ENCODE data around the gene RAB24. TPM values are rescaled to one million over a fixed set of nuclear protein-coding genes. Genes with fewer than 3 reads are reported as not detected.
A peak's percentile ranks its signal among the peaks of the same experiment; 100 is the strongest.
"Not testable (repeated sequence)": the region's sequence is repeated elsewhere in the genome, so short reads cannot be mapped to it uniquely, and the experiment has no call there.

The RAB24 gene
- total RNA-seq, 2 donors from 2014 or later = 17.4 to 18.6 TPM

DNA sequence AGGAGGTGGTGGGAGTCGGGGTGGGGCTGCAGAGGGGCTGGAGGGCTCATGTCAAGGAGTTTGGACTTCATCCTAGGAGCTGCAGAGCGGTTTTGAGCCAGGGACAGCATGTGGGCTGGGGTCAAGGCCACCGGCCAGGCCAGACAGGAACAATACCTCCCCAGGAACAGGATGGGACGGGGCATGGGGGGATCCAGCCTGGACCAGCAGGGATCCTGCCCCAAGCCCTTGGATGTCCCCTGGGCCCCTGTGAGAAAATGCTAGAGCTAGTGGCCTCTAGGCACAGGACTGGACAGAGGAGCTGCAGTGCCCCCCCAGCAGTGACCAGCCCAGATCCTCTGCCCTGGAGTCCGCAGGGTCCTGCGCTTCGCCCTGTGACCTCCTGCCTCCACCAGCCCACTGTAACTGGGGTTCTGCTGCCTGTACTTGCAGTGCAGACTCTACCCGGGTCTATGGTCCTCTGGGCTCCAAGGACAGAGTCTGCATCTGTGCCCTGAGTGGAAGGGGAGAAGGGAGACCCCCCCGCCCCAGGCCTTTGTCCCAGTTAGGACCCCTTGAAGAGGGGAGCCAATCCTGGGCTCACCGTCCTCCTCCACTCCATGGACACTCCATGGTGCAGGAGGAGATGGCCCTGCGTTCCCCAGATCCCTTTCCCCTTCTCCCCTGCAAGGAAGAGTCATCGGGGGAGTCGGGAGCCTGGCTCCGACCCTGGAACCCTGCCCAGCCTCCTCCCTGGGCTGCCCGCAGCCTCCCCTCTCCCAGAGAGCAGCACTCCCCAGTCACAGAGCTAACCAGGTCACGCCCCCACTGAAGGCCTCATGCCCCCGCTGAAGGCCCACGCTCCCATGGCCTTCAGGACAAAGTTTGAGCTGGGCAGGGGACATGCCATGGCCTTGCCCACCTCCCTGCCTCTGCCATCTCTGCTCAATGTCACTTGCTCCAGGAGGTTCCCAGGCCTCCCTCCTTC, 11.1 kb upstream of the RAB24 start:
- intact Hi-C loops (cut with DNase I) = loop anchor here in 1 of 2 donors (10.0 kb wide), 1 partner anchor 70 kb away; the partner anchor contains the start of gene SLC34A1
- DNase-seq (ENCODE audit: low spot score) = peak; percentile 72

DNA sequence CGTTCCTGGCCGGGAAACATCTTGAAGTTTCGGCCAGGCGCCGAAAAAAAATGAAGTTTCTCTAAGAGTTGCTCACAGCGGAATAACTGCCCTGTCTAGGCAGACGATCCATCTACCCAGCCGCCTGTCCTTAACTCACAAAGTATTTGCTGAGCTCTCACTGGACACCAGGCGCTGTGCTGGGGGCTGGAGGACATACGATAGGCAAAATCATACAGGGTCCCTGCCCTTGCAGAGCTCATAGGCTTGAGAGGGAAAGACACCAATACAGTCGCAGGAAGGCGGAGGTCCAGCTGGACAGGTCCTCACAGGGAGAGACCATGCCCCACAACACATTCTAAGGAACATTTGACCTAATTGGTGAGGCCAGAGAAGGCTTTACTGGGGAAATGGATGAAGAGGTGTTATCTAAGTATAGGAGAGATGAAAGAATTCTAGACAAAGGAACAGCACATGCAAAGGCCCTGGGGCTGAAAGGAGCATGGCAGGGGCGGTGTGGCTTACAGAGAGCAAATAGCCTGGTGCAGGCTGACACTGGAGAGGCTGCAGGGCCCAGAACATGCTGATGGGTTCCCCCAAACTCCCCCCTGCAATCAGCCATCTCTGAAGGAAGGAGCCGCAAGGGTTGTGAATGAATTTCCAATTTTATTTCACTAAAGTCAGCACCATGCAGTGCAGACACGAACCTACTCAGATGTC, 10.2 kb upstream of the RAB24 start:
- intact Hi-C loops (cut with DNase I) = loop anchor here in 1 of 2 donors (10.0 kb wide), 1 partner anchor 71 kb away; the partner anchor contains the start of gene SLC34A1
- peak; percentile 38 for DNase-seq (ENCODE audit: low spot score)

DNA sequence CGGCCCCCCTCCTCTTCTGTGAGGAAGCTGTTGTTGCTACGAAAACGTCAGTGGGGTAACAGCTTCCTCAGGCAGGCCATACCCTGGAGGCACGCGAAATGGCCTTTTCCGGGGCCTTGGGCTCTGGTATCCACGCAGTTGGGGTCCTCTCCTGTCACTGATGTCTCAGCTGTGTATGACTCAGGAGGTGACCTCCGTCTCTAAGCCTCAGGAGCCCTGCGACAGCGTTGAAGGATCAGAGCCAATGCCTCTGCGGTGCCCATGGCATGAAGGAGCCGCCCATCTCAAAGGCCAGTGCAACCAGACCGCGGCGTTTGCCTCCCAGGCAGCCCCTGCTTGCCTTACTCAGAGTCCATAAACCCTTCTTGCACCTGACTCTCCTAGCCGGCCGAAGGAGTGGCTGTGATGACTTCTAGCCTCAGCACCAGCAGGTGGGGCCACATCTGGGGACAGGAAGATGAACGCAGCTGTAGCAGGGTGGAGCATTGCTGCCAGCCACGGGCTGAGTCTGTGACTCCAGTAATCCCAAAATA, 9.2 kb upstream of the RAB24 start:
- peak; percentile 81 for DNase-seq (ENCODE audit: low spot score)

DNA sequence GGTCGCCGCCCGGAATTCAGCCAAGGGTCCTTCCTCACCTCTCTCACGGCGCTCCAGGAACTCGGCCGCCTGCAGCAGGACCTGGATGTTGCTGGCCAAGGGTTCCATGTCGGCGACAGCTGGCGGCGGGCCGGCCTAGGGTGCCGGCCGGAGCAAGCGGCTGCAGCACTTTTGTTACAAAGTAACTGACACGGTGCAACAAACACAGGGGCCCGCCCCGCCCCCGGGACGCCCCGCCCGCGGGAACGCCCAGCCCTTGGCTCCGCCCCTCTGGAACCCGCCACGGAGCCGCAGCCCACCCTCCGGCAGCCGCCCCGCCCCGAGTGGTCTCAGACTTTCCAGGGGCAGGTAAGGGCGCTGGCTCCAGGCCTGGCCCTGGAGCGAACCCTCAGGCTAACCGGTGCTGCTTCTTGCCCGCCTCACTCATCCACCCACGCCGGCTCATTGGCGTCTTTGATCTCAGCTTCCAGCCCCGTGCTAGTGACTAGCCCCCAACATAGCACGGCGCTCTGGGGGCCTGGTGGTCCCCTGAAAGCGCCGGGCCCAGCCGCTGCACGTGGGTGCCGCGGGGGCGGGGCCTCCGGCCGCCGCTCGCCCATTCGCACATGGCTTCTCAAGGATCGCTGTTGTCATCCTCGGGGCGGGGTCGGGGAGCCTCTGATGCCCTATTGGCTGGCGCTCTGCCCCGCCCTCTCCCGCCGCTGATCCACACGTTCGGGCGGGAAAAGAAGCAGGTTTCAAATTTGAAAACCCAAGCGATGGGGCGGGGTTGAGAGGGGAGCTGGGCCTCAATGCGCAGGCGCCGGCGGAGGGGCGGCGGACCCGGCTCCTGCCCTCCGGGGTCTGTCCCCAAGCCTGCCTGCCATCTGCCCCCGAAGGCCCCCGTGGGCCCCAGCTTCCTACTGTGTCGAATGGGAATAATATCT, 8.5 kb upstream of the RAB24 start, which contains the start of gene MXD3:
Gene MXD3, minus strand, starts transcription at position 176 of the 926 bp plus-strand sequence. Its CDS starts 68 bp downstream, at position 108.
- intact Hi-C loops (cut with DNase I) = loop anchor here in 1 of 2 donors (10.0 kb wide), 1 partner anchor 73 kb away; the partner anchor contains the start of gene SLC34A1
- peak; percentile 99 for DNase-seq (ENCODE audit: low spot score)

More for the DNA sequence above, 9.2 kb upstream of the RAB24 start:
- intact Hi-C loops (cut with DNase I) = loop anchor here in 1 of 2 donors (10.0 kb wide), 1 partner anchor 72 kb away; the partner anchor contains the start of gene SLC34A1

DNA sequence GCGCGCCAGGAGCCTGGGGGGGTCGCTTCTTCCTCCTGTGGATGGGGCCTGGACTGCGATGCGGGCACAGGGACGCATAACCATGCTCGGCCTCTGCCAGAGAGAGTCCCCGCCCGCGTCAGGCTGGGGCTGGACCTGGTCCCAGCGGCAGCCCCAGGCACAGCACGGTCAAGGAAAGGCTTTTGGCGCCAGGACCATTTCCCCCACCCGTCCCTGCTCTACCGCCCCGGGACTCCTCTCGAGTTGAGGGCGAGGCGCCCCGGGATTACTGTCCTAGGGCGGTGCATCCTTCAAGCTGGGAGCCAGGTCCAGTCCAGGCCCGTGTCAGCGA, 7.8 kb upstream of the RAB24 start:
- intact Hi-C loops (cut with DNase I) = loop anchor here in 1 of 2 donors (10.0 kb wide), 1 partner anchor 73 kb away; the partner anchor contains the start of gene SLC34A1
- no peak for DNase-seq (ENCODE audit: low spot score)

DNA sequence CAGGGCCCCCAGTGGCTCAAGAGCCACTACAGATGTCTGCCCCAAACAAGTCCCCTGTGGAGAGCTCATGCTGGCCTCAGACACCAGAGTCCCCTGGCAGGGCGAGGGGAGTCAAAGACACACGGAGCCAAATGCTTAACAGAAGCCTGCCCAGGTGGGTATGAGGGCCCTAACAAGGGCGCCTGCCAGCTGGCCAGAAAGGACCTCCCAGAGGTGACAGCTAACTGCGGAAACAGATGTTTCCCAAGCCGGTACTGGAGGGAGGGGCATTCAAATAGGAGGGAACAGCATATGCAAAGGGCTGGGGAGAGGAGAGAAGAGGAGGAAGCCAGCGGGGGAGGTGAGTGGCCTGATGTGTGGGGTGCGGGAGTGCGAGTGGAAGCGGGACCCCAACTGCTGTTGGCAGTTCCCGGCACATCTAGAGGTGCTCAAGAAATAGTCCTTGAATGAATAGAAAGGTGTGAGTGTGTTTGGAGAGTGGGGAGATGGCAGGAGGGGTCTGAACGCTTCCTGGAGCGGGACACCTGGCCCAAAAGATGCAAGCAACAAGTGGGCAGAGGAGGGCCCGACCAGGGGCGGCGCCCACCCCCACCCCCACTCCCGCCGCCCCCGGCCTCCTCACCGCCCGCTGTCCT, 7.4 kb upstream of the RAB24 start:
- DNase-seq (ENCODE audit: low spot score) = peak; percentile 77
- intact Hi-C loops (cut with DNase I) = loop anchor here in 1 of 2 donors (10.0 kb wide), 1 partner anchor 74 kb away; the partner anchor contains the start of gene SLC34A1

DNA sequence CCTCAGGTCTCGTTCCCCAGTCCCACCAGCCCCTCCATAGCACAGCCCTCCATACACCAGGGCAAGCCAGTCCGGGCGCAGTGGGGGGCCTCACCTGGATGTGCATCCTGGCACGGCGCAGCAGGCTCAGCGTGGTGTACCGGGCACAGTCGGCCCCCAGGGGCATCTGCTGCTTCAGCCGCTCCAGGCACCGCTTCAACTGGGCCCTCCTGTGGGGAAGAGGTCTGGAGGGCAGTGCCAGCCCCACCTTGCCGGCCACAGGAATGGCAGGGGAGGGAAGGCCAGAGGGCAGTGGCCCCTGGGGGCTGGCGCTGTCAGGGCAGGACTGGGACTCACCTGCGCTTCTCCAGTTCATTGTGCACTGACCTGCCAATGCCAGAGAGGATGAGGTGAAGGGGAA, 6.8 kb upstream of the RAB24 start:
- peak; percentile 82 for DNase-seq (ENCODE audit: low spot score)
- intact Hi-C loops (cut with DNase I) = loop anchor here in 1 of 2 donors (10.0 kb wide), 1 partner anchor 74 kb away; the partner anchor contains the start of gene SLC34A1

DNA sequence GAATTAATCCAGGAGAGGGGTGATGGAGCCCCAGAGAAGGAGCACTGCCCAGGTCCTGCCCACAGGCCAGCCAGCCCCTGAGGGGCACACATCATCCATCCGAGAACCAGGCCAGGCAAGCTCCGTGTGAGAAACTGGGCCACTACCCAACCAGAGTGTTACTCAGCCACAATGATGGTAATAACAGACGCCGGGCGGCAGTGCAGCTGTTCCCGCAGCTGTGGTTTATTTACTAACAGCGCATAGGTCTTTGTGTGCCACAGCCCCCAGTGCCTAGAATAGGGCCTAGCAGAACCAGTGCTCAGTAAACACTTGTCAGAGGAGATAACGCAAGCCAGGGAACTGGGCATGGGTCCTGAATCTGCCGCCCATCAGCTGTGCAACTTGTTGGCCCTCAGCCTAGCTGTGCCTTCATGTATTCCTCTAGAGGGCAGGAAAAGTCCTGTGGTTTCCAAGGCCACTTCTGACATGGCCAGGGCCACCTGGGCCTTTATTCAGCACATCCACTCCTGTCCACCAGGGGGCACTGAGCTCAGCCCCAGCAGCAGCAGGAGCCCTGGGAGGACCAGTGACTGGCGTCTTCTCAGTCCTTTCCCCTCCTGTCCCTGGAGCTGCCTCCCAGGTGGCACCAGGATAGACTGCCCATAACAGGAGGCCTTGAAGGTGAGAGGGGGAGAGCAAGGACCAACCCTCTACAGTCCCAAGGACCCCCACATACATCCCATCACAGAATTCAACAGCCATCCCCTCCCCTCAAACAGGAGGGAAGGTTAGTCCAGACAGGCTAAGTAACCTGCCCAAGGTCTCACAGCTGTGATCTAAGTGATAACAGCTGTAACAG, 6.1 kb upstream of the RAB24 start:
- intact Hi-C loops (cut with DNase I) = loop anchor here in 1 of 2 donors (10.0 kb wide), 1 partner anchor 75 kb away; the partner anchor contains the start of gene SLC34A1
- peak; percentile 87 for DNase-seq (ENCODE audit: low spot score)

DNA sequence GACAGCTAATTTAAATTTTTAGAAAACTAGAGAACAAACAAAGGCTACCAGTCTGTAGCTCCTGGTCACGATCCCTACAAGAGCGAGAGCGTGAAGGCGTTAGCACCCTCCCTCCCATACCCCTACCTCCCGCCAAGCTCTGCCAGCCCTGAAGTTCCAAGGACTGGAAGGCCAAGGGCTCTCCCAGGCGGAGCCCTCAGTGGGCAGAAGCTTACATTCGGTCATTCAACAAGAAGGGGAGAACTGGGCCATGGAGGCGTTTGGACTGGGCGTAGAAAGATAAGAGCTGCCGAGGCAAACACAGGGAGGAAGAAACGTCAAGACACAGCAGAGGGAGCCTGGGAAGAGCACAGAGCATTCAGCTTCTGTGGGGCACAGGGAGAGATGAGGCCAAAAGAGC, 5.2 kb upstream of the RAB24 start:
- peak; percentile 69 for DNase-seq (ENCODE audit: low spot score)
- intact Hi-C loops (cut with DNase I) = no loop called here

DNA sequence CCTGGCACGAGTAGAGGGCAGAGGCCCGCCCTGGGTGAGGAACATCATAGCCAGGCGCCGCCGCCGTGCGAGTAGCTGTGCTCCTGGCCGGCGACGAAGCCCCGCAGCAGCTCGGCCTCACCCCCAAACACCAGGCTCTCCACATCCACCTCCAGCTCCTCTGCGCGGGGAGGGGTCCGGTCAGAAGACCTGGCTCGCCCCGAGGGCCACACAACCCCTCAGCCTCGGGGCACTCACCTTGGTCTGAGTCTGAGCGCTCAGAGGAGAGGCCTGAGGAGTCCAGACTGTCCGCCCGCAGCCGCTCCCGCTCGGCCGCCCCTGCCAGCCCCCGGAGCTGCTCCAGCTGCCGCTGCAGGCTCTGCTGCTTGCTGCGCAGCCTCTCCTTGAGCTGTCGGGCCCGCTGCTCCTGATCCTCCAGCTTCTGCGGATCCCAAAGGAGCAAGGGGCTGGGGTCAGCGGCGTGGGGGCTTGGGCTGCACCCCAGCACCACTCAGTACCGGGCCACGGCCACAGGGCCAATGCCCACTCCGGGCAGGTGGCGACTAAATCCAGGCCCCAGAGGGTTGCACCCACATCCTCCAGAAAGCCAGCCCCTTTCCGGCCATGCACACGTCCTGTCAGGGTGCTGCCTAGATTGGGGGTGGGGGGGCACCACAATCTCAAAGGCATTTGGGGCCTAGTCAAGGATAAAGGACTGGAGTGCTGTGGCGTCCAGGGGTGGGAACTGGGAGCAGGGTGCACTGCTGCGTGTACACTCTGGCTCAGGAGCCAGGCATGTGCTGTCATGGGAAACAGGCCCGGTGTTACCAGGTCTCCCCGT, 4.2 kb upstream of the RAB24 start:
- intact Hi-C loops (cut with DNase I) = no loop called here
- DNase-seq (ENCODE audit: low spot score) = peak; percentile 80

DNA sequence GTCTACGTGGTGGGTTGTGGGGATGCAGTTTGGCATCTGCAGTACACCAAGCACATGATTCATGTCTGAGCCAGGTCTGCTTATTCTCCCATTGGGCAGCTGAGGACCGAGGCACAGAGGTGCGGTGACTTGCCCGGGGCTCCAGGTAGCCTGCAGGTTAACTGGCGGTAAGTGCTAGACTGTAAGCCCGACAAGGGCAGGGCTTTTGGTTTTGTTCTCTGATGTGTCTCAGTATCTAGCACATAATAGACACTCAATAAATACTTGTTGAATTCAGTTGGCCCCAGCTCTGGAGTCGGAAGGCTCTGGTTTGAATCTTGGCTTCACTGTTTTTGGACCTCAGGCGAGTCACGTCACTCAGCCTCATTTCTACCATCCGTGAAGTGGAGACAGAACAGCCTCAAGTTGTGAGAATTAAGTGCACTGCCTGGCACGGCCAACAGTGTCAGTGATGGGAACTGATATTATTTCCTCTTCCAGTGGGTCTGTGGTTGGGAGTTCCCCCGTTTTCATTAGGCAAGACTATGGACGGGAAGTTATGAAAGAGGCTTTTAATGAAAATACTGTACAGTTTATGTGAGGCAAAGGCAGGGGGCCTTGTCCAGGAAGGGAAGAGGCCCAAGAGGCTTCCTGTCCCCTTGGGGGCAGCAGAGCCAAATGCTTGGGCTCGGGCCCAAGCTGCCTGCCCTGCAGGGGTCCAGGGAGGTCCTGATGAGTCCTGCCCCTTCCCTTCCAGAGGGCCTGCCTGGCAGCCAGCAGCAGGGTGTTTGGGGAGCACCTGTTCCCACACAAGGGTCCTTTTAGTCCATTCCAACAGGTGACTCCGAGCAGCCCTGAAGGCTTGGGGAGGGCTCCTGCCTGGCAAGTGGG, 3.4 kb upstream of the RAB24 start:
- DNase-seq (ENCODE audit: low spot score) = no peak
- intact Hi-C loops (cut with DNase I) = no loop called here

DNA sequence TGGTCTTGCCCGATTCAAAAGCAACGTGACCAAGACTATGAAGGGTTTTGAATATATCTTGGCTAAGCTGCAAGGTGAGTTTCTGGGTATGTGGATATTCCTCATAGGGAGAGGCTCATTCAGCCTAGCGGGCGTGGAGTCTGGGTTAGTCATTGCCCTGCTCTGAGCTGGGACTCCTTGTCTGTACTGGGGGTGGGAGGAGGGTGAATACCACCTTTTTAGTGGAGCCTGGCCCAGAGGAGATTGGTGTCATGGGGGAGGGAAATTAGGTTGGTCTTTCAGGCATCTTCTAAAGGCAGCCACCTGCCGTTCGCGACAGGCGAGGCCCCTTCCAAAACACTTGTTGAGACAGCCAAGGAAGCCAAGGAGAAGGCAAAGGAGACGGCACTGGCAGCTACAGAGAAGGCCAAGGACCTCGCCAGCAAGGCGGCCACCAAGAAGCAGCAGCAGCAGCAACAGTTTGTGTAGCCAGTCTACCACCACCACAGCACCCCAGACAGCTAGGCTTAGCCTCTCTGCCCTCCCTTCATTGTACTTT, 2.7 kb upstream of the RAB24 start:
- DNase-seq (ENCODE audit: low spot score); intact Hi-C loops (cut with DNase I): not testable (repeated sequence)

DNA sequence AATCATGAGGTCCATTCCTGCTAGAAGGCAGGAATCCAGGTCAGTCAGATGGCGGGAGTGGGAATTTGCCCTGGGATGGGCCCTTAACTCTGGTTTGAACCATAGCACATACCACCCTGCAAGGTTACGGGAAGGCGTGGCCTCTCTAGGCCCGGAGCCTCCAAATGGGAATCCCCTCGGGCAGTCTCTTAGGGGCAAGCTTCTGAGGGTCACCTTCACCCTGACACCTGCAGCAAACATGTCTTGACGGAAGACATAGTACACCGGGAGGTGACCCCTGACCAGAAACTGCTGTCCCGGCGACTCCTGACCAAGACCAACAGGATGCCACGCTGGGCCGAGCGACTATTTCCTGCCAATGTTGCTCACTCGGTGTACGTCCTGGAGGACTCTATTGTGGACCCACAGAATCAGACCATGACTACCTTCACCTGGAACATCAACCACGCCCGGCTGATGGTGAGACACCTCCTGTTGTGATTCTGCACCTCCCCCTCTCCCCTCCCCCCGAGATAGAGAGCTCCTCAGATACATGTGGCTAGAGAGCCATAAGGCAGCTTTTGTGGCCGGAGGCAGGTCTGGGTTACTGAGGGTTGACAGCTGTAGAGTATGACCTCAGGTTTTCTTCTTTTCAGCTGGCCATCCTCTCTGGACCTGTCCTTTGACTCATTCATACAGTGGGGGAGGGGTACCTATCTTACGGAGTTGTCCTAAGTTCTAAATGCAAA, 1.0 kb upstream of the RAB24 start:
- intact Hi-C loops (cut with DNase I) = no loop called here

DNA sequence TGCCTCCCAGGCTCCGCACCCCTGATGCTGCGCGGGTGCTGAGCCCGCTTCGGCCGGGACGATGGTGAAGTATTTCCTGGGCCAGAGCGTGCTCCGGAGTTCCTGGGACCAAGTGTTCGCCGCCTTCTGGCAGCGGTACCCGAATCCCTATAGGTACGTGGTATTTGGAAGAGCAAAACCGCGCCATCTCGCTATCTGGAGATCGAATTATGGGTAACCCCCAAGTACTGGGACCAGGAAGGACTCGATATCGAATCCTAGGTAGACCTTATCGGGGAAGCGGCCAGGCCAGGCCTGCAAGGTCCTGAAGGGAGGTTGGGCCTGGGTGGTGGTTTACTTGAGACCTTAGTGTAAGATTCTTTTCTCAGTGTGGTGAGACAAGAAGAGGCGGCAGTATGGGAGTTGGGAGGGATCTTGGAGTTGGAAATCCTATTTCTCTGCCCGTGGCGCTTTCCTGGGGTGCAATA, 439 bp upstream of the RAB24 start:
- intact Hi-C loops (cut with DNase I) = no loop called here
- no peak for DNase-seq (ENCODE audit: low spot score)

More for the DNA sequence above, 1.0 kb upstream of the RAB24 start:
- DNase-seq (ENCODE audit: low spot score) = peak; percentile 78

Data from posterior vena cava (tissue), 2 donors.